Neuronal stem cell (in vitro differentiated cells): ENCODE results near the gene PPP1R1B. TPM values are rescaled to one million over a fixed set of nuclear protein-coding genes. Genes with fewer than 3 reads are reported as not detected.

Experiments
- DNase-seq: peaks from one replicate; pipeline ENCODE4 v3.0.0-alpha.2; 2013; ENCODE audit warnings: low spot score
- H2AFZ ChIP-seq: one replicate; pipeline ENCODE4 v1.6.1; 2013; ENCODE audit warnings: mild to moderate bottlenecking, low read length, inconsistent platforms
- H2AK5ac ChIP-seq: 2 replicates; pipeline ENCODE4 v1.6.1; 2013; ENCODE audit warnings: low read depth, mild to moderate bottlenecking, inconsistent platforms, low read length, moderate library complexity, mixed read lengths
- H2BK120ac ChIP-seq: 2 replicates; pipeline ENCODE4 v1.6.1; 2013; ENCODE audit warnings: low read depth, mild to moderate bottlenecking, inconsistent platforms, low read length, moderate library complexity, mixed read lengths
- H2BK12ac ChIP-seq: one replicate; pipeline ENCODE4 v1.6.1; 2013; ENCODE audit warnings: low read length, inconsistent platforms
- H2BK15ac ChIP-seq: 2 replicates; pipeline ENCODE4 v1.6.1; 2013; ENCODE audit warnings: mild to moderate bottlenecking, low read length, inconsistent platforms, mixed read lengths
- H2BK5ac ChIP-seq: one replicate; pipeline ENCODE4 v1.6.1; 2013; ENCODE audit warnings: inconsistent platforms, mild to moderate bottlenecking, low read length, moderate library complexity
- H3K14ac ChIP-seq: one replicate; pipeline ENCODE4 v1.6.1; 2013; ENCODE audit warnings: low read length, inconsistent platforms
- H3K18ac ChIP-seq: 2 replicates; pipeline ENCODE4 v1.6.1; 2013; ENCODE audit warnings: low read length, inconsistent platforms
- H3K23ac ChIP-seq: 2 replicates; pipeline ENCODE4 v1.6.1; 2013; ENCODE audit warnings: low read depth, mild to moderate bottlenecking, mixed read lengths, low read length, inconsistent platforms; ENCODE audit not compliant: poor library complexity
- H3K27ac ChIP-seq: replicated peaks from 3 replicates; pipeline ENCODE4 v1.5.1; 2013; ENCODE audit warnings: low read length, inconsistent platforms
- H3K27me3 ChIP-seq, 3 experiments: 2 replicates each; pipeline ENCODE4 v1.6.1; 2013; ENCODE audit warnings: low read length in 3 of 3, mild to moderate bottlenecking in 2 of 3, inconsistent platforms in 1 of 3, low read depth in 1 of 3, mixed read lengths in 1 of 3, moderate library complexity in 1 of 3; ENCODE audit not compliant: control insufficient read depth in 3 of 3, insufficient read depth in 3 of 3
- H3K36me3 ChIP-seq, 2 donors: replicated peaks in 1 of 2; 2 replicates each; pipeline ENCODE4 v1.6.1; 2013; ENCODE audit warnings: low read length in 2 of 2; ENCODE audit not compliant: control insufficient read depth in 2 of 2, insufficient read depth in 2 of 2
- H3K4ac ChIP-seq: 2 replicates; pipeline ENCODE4 v1.6.1; 2013; ENCODE audit warnings: inconsistent platforms, mild to moderate bottlenecking, low read length, moderate library complexity
- H3K4me1 ChIP-seq, 2 donors: 1 replicate in 1 of 2; 2 replicates in 1 of 2; pipeline ENCODE4 v1.6.1; 2013; ENCODE audit warnings: low read length in 2 of 2, low read depth in 1 of 2; ENCODE audit not compliant: control insufficient read depth in 2 of 2, insufficient read depth in 1 of 2
- H3K4me2 ChIP-seq: one replicate; pipeline ENCODE4 v1.6.1; 2013; ENCODE audit warnings: mild to moderate bottlenecking, low read length, inconsistent platforms; ENCODE audit not compliant: insufficient read depth, poor library complexity, severe bottlenecking
- H3K4me3 ChIP-seq, 2 donors: 2 replicates each; pipeline ENCODE4 v1.5.1; 2013; ENCODE audit warnings: low read length in 2 of 2, mild to moderate bottlenecking in 2 of 2, inconsistent platforms in 1 of 2, moderate library complexity in 1 of 2
- H3K79me1 ChIP-seq: one replicate; pipeline ENCODE4 v1.6.1; 2013; ENCODE audit warnings: low read depth, mild to moderate bottlenecking, inconsistent platforms, low read length, moderate library complexity
- H3K9ac ChIP-seq: one replicate; pipeline ENCODE4 v1.6.1; 2013; ENCODE audit warnings: mild to moderate bottlenecking, low read depth, low read length, inconsistent platforms; ENCODE audit not compliant: poor library complexity
- H3K9me3 ChIP-seq, 2 donors: replicated peaks in 1 of 2; 2 replicates each; pipeline versions ENCODE3 to v1.6.1; 2013; ENCODE audit warnings: low read length in 2 of 2, mild to moderate bottlenecking in 2 of 2, inconsistent platforms in 1 of 2, low read depth in 1 of 2, mixed read lengths in 1 of 2, moderate library complexity in 1 of 2; ENCODE audit not compliant: control insufficient read depth in 2 of 2, insufficient read depth in 1 of 2
- H4K8ac ChIP-seq: one replicate; pipeline ENCODE4 v1.6.1; 2013; ENCODE audit warnings: low read depth, mild to moderate bottlenecking, inconsistent platforms, low read length, moderate library complexity
- H4K91ac ChIP-seq: one replicate; pipeline ENCODE4 v1.6.1; 2013; ENCODE audit warnings: low read length, low read depth, mild to moderate bottlenecking, inconsistent platforms; ENCODE audit not compliant: poor library complexity
- WGBS, 2 donors: extraction: QIAGEN DNeasy Blood & Tissue Kit; methylation state at CpG; one replicate each; pipeline ENCODE4 v1.1.7; 2013; ENCODE audit warnings: missing lambda C conversion rate in 2 of 2, mixed read lengths in 1 of 2; ENCODE audit not compliant: insufficient read length in 2 of 2, insufficient replicate concordance in 1 of 2; ENCODE audit errors: extremely low coverage in 2 of 2; 5-methylcytosine and 5-hydroxymethylcytosine counted together
- polyA plus RNA-seq, 2 experiments: library from polyadenylated mRNA; stranded (reverse); fragments of 200-250 nt; gene quantifications; one replicate each; pipeline ENCODE4 v1.2.3, GENCODE V29; 2013

The PPP1R1B gene
- 0.39 TPM for polyA plus RNA-seq (2013, experiment 1 of 2)
- polyA plus RNA-seq (2013, experiment 2 of 2) = 0.21 TPM

DNA sequence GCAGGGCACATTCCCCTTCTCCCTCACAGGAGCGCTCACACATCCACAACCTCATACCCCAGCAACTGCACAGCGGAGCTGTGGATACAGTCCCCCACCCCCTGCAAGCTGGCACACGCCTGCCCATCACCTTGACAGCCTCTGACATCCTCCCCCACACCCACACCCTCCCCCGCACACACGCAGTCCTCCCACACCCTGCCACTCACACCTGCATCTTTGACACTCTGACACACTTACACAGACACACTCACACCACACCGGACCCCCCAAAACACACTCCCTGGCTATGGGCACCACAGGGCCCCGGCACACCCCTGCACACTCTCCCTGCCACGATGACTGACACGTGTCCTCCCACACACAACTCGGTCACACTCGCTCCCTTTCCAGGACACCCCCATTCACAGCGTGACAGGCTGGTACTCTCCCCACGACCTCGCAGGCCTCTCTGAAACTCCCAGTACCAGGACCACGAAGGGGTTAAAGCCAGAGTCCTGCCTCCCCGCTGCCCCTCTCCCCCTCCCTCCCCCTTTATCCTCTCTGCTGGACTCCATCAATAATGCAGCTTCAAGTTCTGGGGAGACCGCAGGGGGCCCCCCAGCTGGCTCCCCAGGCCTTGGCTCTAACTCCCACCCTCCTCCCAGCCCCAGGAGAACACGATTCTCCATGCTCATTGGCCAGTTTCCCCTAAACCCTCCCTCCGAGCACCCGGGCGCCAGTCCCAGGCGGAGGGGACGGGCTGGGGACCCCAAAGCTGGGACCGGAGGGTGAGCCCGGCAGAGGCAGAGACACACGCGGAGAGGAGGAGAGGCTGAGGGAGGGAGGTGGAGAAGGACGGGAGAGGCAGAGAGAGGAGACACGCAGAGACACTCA lies at the start of gene PPP1R1B:
Gene PPP1R1B (plus strand): TSS at position 782 of the 876 bp plus-strand sequence. CDS start 441 bp downstream, outside the sequence.
- H3K27ac ChIP-seq = no peak within 1 kb of the TSS

DNA sequence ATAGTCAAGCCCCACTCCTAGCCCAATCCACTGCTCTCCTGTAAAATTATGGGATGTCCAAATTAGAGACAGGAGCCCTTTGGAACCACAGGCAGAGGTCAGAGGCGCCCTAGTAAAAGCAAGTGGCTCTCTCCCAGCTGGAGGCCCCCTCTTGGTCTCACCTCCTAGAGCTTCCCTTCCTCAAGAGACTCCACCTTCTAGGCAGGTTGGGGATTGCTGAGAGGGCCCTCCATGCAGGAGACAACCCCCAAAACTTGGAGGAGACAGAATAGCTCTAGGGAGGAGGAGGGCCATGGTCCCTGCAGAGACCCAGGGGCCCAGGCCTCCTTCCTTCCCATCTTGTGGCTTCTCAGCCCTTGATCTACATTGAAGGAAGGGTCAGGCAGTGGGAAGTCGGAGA lies 48.5 kb upstream of the PPP1R1B start:
- Histone ChIP-seq H3K27ac (no peak overlapping the region), H3K36me3 (no peaks in the 10 kb centered on the region), H3K4me3 (no peak overlapping the region), H3K9ac (no peak overlapping the region), H2BK15ac (peak overlapping the region; percentile 51), H3K4me1 (peaks cover 22 to 31% of the 10 kb centered on the region in 2 donors), H3K18ac (peak overlapping the region; percentile 48), H3K4me2 (no peak overlapping the region), H3K14ac (no peak overlapping the region), H2BK12ac (no peak overlapping the region), H2AFZ (no peak overlapping the region), H3K4ac (no peak overlapping the region), H3K79me1 (no peaks in the 10 kb centered on the region), H3K27me3 (peaks cover 0 to 23% (median 0%) of the 10 kb centered on the region in 3 experiments), H2BK120ac (no peak overlapping the region), H4K91ac (no peak overlapping the region), H3K9me3 (no peaks in the 10 kb centered on the region), H2AK5ac (no peak overlapping the region), H4K8ac (no peak overlapping the region), H2BK5ac (no peak overlapping the region), H3K23ac (no peak overlapping the region)
- DNase-seq = no peak
- no CpG with 5 or more reads among the region's 2 CpGs for WGBS, 2 donors

More for the DNA sequence above, at the start of gene PPP1R1B:
- peaks cover 2 to 75% (median 45%) of the 10 kb centered on the region in 3 experiments for H3K27me3 ChIP-seq
- peak within 1 kb of the TSS; percentile 40 to 77 for H3K4me3 ChIP-seq
- H3K23ac ChIP-seq = peak within 1 kb of the TSS; percentile 52
- H3K4me1 ChIP-seq = peaks cover 11 to 16% of the 10 kb centered on the region in 2 donors
- peak within 1 kb of the TSS; percentile 54 for H4K91ac ChIP-seq
- H2AK5ac ChIP-seq = peak within 1 kb of the TSS; percentile 56
- WGBS, 2 donors = no CpG with 5 or more reads among the region's 29 CpGs
- no peak within 1 kb of the TSS for H2BK5ac ChIP-seq
- H2AFZ ChIP-seq = peak within 1 kb of the TSS; percentile 84
- peak within 1 kb of the TSS; percentile 68 for H2BK15ac ChIP-seq
- H3K14ac ChIP-seq = peak within 1 kb of the TSS; percentile 47
- no peak for DNase-seq
- no peaks in the 10 kb centered on the region for H3K36me3 ChIP-seq
- H3K18ac ChIP-seq = peak within 1 kb of the TSS; percentile 65
- peak within 1 kb of the TSS; percentile 78 for H3K9ac ChIP-seq
- H3K9me3 ChIP-seq = no peaks in the 10 kb centered on the region
- peak within 1 kb of the TSS; percentile 10 for H2BK12ac ChIP-seq
- H2BK120ac ChIP-seq = no peak within 1 kb of the TSS
- peak within 1 kb of the TSS; percentile 89 for H3K4me2 ChIP-seq
- no peaks in the 10 kb centered on the region for H3K79me1 ChIP-seq
- peak within 1 kb of the TSS; percentile 68 for H4K8ac ChIP-seq
- H3K4ac ChIP-seq = no peak within 1 kb of the TSS

DNA sequence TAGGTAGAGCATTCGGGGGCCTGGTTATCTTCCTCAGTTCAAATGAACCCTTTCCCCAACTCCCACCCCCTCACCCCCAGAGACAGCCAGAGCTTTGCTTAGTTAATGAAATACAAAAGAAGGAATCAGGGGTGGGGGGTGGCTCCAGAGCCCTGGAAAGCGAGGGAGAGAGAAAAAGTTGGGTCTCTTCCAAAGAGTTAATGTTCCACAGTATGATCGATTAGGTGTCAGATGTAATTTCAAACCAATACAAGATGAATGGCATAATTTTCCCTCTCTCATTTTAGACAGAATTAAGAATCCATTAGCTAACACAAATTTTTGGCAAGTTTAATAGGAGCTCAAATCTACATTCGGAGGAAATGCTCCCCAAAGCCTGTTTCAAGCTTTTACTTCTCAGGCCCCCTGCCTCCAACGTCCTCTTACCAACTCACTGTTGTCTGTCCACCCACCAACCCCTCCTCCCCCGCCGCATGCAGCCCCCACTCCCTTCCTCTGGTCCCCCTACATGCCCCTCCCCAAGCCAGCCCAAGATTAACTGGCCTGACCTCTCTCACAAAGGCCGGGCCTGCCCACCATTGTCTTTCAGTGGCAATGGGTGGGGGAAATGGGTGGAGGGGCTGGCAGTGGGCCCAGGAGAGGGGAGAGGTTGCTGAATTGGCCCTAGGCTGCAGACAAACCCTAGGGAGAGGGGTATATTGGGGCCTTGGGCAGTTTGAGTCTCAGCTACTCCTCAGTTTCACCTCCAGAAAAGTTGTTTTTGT lies 47.3 kb upstream of the PPP1R1B start:
- DNase-seq = peak; percentile 78
- peak overlapping the region; percentile 62 for H2AK5ac ChIP-seq
- no peak overlapping the region for H2BK5ac ChIP-seq
- H3K4me1 ChIP-seq = peaks cover 19 to 27% of the 10 kb centered on the region in 2 donors
- H3K27ac ChIP-seq = no peak overlapping the region
- no peaks in the 10 kb centered on the region for H3K9me3 ChIP-seq
- H2AFZ ChIP-seq = peak overlapping the region; percentile 49
- H3K36me3 ChIP-seq = no peaks in the 10 kb centered on the region
- peak overlapping the region; percentile 34 for H2BK15ac ChIP-seq
- H3K9ac ChIP-seq = no peak overlapping the region
- H3K23ac ChIP-seq = no peak overlapping the region
- no peaks in the 10 kb centered on the region for H3K79me1 ChIP-seq
- H3K18ac ChIP-seq = no peak overlapping the region
- peak overlapping the region; percentile 31 for H4K91ac ChIP-seq
- H3K27me3 ChIP-seq = peaks cover 0 to 23% (median 0%) of the 10 kb centered on the region in 3 experiments
- peak overlapping the region; percentile 48 for H3K4me2 ChIP-seq
- no peak overlapping the region for H3K4ac ChIP-seq
- no CpG with 5 or more reads among the region's 8 CpGs for WGBS, 2 donors
- H3K14ac ChIP-seq = no peak overlapping the region
- no peak overlapping the region for H4K8ac ChIP-seq
- H2BK120ac ChIP-seq = peak overlapping the region; percentile 2
- no peak overlapping the region for H3K4me3 ChIP-seq
- H2BK12ac ChIP-seq = no peak overlapping the region
